ENCODE results near the gene LIPC.

Gene LIPC

DNA sequence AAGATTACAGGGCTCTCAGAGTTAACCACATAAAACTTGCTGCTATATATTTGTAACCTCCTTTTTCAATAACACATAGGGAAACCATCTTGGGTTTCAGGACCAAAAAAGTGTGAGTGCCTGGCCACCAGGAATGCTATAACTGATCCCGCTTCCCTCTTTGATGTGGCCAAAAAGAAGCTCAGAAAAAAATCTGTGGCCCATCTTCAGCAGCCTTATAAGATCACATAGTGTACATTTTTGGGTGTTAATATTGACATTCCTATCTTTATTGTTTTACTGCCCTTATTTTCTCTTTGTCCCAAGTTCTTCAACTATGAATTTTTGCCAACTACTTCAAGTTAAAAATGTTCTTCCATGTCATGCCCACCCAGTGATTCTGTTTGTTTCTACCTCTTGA, 102.8 kb downstream of the LIPC start:
- no peak for ATAC-seq

DNA sequence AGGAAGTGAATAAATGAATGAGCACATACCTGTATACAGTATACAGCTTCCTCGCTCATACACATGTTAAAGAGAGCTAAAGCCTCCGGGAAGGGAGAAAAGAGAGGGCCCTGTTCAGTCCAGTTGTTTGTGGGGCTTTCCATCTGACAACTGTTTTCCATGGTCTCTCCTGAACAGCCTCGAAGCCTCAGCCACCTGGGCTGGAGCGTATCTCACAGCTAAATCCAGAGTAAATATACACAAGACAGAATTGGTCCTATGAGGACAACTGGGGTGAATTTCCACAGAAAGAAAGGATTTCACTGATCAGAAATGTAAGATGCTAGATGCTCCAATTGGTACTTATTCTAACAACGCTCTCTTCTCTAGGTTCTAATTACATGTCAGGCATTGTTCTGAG, 103.5 kb downstream of the LIPC start:
- no peak for TF ChIP-seq PPARA (CRISPR knock-in tag; IDR thresholded peaks at IDR 0.05; ENCODE audit: borderline replicate concordance)
- TF ChIP-seq ESRRG (CRISPR knock-in tag; IDR thresholded peaks at IDR 0.05), result no peak
- ATAC-seq, result no peak

More for the DNA sequence above, 102.8 kb downstream of the LIPC start:
- TF ChIP-seq TCF4 (CRISPR knock-in tag; IDR thresholded peaks at IDR 0.05; ENCODE audit: borderline replicate concordance), result no peak
- TF ChIP-seq CREB5 (CRISPR knock-in tag; IDR thresholded peaks at IDR 0.05; ENCODE audit: low read depth), result no peak
- no peak for TF ChIP-seq PPARA (CRISPR knock-in tag; IDR thresholded peaks at IDR 0.05; ENCODE audit: borderline replicate concordance)
- TF ChIP-seq GLIS3 (CRISPR knock-in tag; IDR thresholded peaks at IDR 0.05), result no peak
- no peak for TF ChIP-seq ZFP30 (CRISPR knock-in tag; IDR thresholded peaks at IDR 0.05)
- no peak for TF ChIP-seq ARNTL (CRISPR knock-in tag; IDR thresholded peaks at IDR 0.05; ENCODE audit: borderline replicate concordance, low read depth)
- no peak for TF ChIP-seq ZNF8 (CRISPR knock-in tag; IDR thresholded peaks at IDR 0.05)
- TF ChIP-seq ZNF565 (CRISPR knock-in tag; conservative IDR thresholded peaks at IDR 0.05; ENCODE audit: low read depth), result no peak
- TF ChIP-seq, protein P1, sequence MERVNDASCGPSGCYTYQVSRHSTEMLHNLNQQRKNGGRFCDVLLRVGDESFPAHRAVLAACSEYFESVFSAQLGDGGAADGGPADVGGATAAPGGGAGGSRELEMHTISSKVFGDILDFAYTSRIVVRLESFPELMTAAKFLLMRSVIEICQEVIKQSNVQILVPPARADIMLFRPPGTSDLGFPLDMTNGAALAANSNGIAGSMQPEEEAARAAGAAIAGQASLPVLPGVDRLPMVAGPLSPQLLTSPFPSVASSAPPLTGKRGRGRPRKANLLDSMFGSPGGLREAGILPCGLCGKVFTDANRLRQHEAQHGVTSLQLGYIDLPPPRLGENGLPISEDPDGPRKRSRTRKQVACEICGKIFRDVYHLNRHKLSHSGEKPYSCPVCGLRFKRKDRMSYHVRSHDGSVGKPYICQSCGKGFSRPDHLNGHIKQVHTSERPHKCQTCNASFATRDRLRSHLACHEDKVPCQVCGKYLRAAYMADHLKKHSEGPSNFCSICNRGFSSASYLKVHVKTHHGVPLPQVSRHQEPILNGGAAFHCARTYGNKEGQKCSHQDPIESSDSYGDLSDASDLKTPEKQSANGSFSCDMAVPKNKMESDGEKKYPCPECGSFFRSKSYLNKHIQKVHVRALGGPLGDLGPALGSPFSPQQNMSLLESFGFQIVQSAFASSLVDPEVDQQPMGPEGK (CRISPR knock-in tag; IDR thresholded peaks at IDR 0.05; ENCODE audit: borderline replicate concordance), result no peak
- TF ChIP-seq ZFP3 (CRISPR knock-in tag; IDR thresholded peaks at IDR 0.05), result no peak
- no peak for TF ChIP-seq ZNF70 (CRISPR knock-in tag; IDR thresholded peaks at IDR 0.05)
- TF ChIP-seq SNAI2 (CRISPR knock-in tag; IDR thresholded peaks at IDR 0.05), result no peak
- no peak for TF ChIP-seq OSR1 (CRISPR knock-in tag; IDR thresholded peaks at IDR 0.05)
- no peak for TF ChIP-seq RARB (CRISPR knock-in tag; IDR thresholded peaks at IDR 0.05)
- no peak for TF ChIP-seq CSRNP3 (CRISPR knock-in tag; IDR thresholded peaks at IDR 0.05)

GRCh38 chr15:58535894-58536293, 104.1 kb downstream of the LIPC start:
- no peak for ATAC-seq

GRCh38 chr15:58536414-58536813, 104.6 kb downstream of the LIPC start:
- ATAC-seq, result no peak
- TF ChIP-seq, protein P2, sequence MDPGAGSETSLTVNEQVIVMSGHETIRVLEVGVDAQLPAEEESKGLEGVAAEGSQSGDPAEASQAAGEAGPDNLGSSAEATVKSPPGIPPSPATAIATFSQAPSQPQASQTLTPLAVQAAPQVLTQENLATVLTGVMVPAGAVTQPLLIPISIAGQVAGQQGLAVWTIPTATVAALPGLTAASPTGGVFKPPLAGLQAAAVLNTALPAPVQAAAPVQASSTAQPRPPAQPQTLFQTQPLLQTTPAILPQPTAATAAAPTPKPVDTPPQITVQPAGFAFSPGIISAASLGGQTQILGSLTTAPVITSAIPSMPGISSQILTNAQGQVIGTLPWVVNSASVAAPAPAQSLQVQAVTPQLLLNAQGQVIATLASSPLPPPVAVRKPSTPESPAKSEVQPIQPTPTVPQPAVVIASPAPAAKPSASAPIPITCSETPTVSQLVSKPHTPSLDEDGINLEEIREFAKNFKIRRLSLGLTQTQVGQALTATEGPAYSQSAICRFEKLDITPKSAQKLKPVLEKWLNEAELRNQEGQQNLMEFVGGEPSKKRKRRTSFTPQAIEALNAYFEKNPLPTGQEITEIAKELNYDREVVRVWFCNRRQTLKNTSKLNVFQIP (CRISPR knock-in tag; IDR thresholded peaks at IDR 0.05; ENCODE audit: borderline replicate concordance, low read depth), result no peak
- TF ChIP-seq ISL1 (CRISPR knock-in tag; IDR thresholded peaks at IDR 0.05) (no peak), CSRNP3 (CRISPR knock-in tag; IDR thresholded peaks at IDR 0.05) (no peak), TSHZ2 (CRISPR knock-in tag; IDR thresholded peaks at IDR 0.05) (no peak), CREB5 (CRISPR knock-in tag; IDR thresholded peaks at IDR 0.05; ENCODE audit: low read depth) (no peak)
- TF ChIP-seq, protein P1 (CRISPR knock-in tag; IDR thresholded peaks at IDR 0.05; ENCODE audit: borderline replicate concordance), result no peak

More at GRCh38 chr15:58535894-58536293, 104.1 kb downstream of the LIPC start:
- TF ChIP-seq, protein P1 (CRISPR knock-in tag; IDR thresholded peaks at IDR 0.05; ENCODE audit: borderline replicate concordance), result no peak
- TF ChIP-seq SNAI2 (CRISPR knock-in tag; IDR thresholded peaks at IDR 0.05), result no peak

All from SK-N-SH treated with all-trans-retinoic acid at 6 μM for 48 hours (cell line).